KMS-11 (cell line): Measurements from ENCODE around the gene EPHB6.

Experiments
- H2AFZ ChIP-seq: fragments of 200-600 bp; sonication (generic); 2 replicates; pipeline ENCODE4 v1.6.1; 2016; ENCODE audit warnings: antibody characterized with exemption, mixed run types, low read depth
- H3K27ac ChIP-seq: fragments of 200-600 bp; sonication (generic); 2 replicates; pipeline ENCODE4 v1.6.1; 2016; ENCODE audit warnings: mild to moderate bottlenecking, mixed run types
- H3K27me3 ChIP-seq: fragments of 200-600 bp; sonication (generic); 2 replicates; pipeline ENCODE4 v1.6.1; 2017; ENCODE audit warnings: mild to moderate bottlenecking, low read depth, mixed run types, moderate library complexity; ENCODE audit not compliant: insufficient read depth
- H3K36me3 ChIP-seq: fragments of 200-600 bp; sonication (generic); 2 replicates; pipeline ENCODE4 v1.6.1; 2017; ENCODE audit warnings: mild to moderate bottlenecking, mixed run types; ENCODE audit not compliant: insufficient read depth
- H3K4me1 ChIP-seq: fragments of 200-600 bp; sonication (generic); 2 replicates; pipeline ENCODE4 v1.6.1; 2016; ENCODE audit warnings: mild to moderate bottlenecking, low read depth, mixed run types; ENCODE audit not compliant: poor library complexity, severe bottlenecking
- H3K4me2 ChIP-seq: fragments of 200-600 bp; sonication (generic); 2 replicates; pipeline ENCODE4 v1.7.0; 2016; ENCODE audit warnings: mild to moderate bottlenecking, mixed run types
- H3K4me3 ChIP-seq: fragments of 200-600 bp; sonication (generic); IDR thresholded peaks from 2 replicates; pipeline ENCODE4 v1.6.1; 2017; ENCODE audit warnings: low read depth, low read length, mixed read lengths; ENCODE audit not compliant: insufficient read depth
- H3K79me2 ChIP-seq: fragments of 200-600 bp; sonication (generic); 2 replicates; pipeline ENCODE4 v1.6.1; 2016; ENCODE audit warnings: low read depth, mixed run types; ENCODE audit not compliant: insufficient read depth
- H3K9ac ChIP-seq: fragments of 200-600 bp; sonication (generic); 2 replicates; pipeline ENCODE4 v1.6.1; 2016; ENCODE audit warnings: mild to moderate bottlenecking, mixed run types
- H4K20me1 ChIP-seq: fragments of 200-600 bp; sonication (generic); 2 replicates; pipeline ENCODE4 v1.6.1; 2016; ENCODE audit warnings: mild to moderate bottlenecking, mixed run types; ENCODE audit not compliant: insufficient read depth
- TF ChIP-seq, protein P1 (sequence below): fragments of 200-600 bp; sonication (generic); conservative IDR thresholded peaks from 2 replicates; pipeline ENCODE4 v1.6.1; 2017; ENCODE audit warnings: low read depth, mild to moderate bottlenecking, antibody characterized with exemption, low read length, moderate library complexity, mixed read lengths

Gene EPHB6

GRCh38 chr7:142868986-142869415, 14.1 kb downstream of the EPHB6 start:
- no peak overlapping the region for H3K4me2 ChIP-seq
- no peaks in the 10 kb centered on the region for H4K20me1 ChIP-seq
- H3K27me3 ChIP-seq, result no peaks in the 10 kb centered on the region

DNA sequence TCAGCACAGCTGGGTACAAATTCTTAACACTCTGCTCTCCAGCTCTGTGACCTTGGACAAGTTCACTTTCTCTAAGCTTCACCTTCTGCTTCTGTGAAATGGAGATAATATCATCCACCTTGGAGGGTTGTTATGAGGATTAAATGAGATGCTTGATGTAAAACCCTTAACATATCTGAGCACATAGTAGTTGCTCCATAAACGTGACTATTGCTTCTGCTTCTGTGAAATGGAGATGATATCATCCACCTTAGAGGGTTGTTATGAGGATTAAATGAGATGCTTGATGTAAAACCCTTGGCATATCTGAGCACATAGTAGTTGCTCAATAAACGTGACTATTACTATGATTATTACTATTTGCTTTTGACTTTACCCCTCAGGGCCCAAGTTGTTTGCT, 14.6 kb downstream of the EPHB6 start:
- TF ChIP-seq, protein P1, sequence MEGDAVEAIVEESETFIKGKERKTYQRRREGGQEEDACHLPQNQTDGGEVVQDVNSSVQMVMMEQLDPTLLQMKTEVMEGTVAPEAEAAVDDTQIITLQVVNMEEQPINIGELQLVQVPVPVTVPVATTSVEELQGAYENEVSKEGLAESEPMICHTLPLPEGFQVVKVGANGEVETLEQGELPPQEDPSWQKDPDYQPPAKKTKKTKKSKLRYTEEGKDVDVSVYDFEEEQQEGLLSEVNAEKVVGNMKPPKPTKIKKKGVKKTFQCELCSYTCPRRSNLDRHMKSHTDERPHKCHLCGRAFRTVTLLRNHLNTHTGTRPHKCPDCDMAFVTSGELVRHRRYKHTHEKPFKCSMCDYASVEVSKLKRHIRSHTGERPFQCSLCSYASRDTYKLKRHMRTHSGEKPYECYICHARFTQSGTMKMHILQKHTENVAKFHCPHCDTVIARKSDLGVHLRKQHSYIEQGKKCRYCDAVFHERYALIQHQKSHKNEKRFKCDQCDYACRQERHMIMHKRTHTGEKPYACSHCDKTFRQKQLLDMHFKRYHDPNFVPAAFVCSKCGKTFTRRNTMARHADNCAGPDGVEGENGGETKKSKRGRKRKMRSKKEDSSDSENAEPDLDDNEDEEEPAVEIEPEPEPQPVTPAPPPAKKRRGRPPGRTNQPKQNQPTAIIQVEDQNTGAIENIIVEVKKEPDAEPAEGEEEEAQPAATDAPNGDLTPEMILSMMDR, result no peak
- H3K9ac ChIP-seq, result no peak overlapping the region

More at GRCh38 chr7:142868986-142869415, 14.1 kb downstream of the EPHB6 start:
- Histone ChIP-seq H3K4me3 (no peak overlapping the region), H2AFZ (no peak overlapping the region), H3K36me3 (no peaks in the 10 kb centered on the region), H3K9ac (no peak overlapping the region), H3K79me2 (no peaks in the 10 kb centered on the region), H3K4me1 (no peaks in the 10 kb centered on the region), H3K27ac (no peak overlapping the region)
- TF ChIP-seq, protein P1, result no peak

GRCh38 chr7:142870147-142870559, 15.3 kb downstream of the EPHB6 start:
- Histone ChIP-seq H3K4me1 (no peaks in the 10 kb centered on the region), H4K20me1 (no peaks in the 10 kb centered on the region), H3K36me3 (no peaks in the 10 kb centered on the region), H2AFZ (no peak overlapping the region), H3K27ac (no peak overlapping the region), H3K9ac (no peak overlapping the region), H3K79me2 (no peaks in the 10 kb centered on the region), H3K4me2 (no peak overlapping the region), H3K4me3 (no peak overlapping the region), H3K27me3 (no peaks in the 10 kb centered on the region)
- TF ChIP-seq, protein P1, result no peak

More for the DNA sequence above, 14.6 kb downstream of the EPHB6 start:
- no peak overlapping the region for H2AFZ ChIP-seq
- H3K4me3 ChIP-seq, result no peak overlapping the region
- no peaks in the 10 kb centered on the region for H3K36me3 ChIP-seq
- no peaks in the 10 kb centered on the region for H3K27me3 ChIP-seq
- H4K20me1 ChIP-seq, result no peaks in the 10 kb centered on the region
- no peak overlapping the region for H3K27ac ChIP-seq
- H3K4me2 ChIP-seq, result no peak overlapping the region
- no peaks in the 10 kb centered on the region for H3K79me2 ChIP-seq
- no peaks in the 10 kb centered on the region for H3K4me1 ChIP-seq

DNA sequence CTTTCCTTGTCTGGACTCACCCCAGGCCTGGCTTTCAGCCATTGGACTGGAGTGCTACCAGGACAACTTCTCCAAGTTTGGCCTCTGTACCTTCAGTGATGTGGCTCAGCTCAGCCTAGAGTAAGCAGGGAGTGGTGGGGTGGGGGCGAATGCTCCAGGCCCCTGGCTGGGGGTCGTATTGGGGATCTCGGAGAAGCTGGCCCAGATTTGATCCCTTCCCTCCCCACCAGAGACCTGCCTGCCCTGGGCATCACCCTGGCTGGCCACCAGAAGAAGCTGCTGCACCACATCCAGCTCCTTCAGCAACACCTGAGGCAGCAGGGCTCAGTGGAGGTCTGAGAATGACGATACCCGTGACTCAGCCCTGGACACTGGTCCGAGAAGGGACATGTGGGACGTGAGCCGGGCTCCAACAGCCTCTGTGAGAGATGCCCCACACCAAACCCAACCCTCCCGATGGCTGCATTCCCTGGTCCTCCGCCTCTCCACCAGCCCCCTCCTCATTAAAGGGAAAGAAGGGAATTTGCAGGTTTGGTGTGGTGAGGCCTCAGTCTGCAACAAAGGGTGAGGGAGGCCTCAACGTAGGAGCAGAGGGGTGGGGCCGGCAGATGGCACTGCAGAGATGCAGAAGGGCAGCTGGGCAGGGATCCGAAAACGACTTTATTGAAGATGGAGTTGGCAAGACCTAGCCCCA, 15.8 kb downstream of the EPHB6 start:
- TF ChIP-seq, protein P1, result no peak
- Histone ChIP-seq H3K79me2 (no peaks in the 10 kb centered on the region), H3K9ac (no peak overlapping the region), H3K36me3 (no peaks in the 10 kb centered on the region), H3K4me2 (no peak overlapping the region), H3K4me1 (no peaks in the 10 kb centered on the region), H4K20me1 (no peaks in the 10 kb centered on the region), H3K4me3 (no peak overlapping the region), H2AFZ (no peak overlapping the region), H3K27ac (no peak overlapping the region), H3K27me3 (no peaks in the 10 kb centered on the region)
